ENCODE measurements around the gene SARDH.

Gene SARDH, protein sequence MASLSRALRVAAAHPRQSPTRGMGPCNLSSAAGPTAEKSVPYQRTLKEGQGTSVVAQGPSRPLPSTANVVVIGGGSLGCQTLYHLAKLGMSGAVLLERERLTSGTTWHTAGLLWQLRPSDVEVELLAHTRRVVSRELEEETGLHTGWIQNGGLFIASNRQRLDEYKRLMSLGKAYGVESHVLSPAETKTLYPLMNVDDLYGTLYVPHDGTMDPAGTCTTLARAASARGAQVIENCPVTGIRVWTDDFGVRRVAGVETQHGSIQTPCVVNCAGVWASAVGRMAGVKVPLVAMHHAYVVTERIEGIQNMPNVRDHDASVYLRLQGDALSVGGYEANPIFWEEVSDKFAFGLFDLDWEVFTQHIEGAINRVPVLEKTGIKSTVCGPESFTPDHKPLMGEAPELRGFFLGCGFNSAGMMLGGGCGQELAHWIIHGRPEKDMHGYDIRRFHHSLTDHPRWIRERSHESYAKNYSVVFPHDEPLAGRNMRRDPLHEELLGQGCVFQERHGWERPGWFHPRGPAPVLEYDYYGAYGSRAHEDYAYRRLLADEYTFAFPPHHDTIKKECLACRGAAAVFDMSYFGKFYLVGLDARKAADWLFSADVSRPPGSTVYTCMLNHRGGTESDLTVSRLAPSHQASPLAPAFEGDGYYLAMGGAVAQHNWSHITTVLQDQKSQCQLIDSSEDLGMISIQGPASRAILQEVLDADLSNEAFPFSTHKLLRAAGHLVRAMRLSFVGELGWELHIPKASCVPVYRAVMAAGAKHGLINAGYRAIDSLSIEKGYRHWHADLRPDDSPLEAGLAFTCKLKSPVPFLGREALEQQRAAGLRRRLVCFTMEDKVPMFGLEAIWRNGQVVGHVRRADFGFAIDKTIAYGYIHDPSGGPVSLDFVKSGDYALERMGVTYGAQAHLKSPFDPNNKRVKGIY

DNA sequence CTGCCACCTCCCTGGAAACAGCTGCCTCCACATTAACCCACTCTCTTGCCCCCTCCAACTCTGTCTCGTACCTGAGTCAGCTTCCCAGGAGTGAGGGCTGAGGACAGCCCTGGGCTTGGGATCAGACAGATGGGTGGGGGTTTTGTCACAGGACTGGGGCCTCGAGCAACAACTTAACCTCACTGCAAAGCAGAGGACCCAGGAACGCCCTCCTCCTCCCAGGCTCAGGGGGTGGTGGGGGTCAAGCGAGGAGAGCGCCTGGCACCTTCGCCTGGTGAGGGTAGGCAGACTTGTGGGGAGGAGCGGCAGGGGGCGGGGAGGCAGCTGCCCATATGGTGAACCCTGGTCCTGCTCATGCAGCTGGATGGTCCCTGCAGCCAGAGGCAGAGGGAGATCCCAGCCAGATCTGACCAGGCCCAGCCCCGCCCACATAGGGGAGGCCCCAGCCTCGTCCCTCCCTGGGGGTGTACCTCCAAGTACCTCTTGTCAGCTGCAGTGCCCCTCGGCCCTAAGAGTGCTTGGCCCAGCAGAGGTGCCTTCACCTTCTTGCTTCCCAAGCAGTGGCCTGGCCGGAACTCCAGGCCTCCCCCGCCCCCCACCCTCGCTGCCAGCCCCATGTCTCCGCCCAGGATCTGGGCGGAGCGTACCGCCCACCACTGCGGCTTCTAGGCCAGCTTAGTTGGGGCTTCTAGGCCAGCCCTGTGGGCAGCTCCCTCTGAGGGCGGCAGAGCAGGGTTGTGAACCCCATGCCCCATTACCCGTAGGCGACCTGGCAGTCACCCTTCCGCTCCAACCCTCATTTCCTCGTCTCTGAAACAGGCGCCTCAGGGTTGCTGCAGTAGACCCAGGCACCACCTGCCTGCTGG is at the start of gene SARDH:
Gene SARDH (minus strand): TSS at position 579 of the 866 bp plus-strand sequence. CDS start 4,179 bp downstream, outside the sequence.
- DNase-seq, result peak; percentile 76

DNA sequence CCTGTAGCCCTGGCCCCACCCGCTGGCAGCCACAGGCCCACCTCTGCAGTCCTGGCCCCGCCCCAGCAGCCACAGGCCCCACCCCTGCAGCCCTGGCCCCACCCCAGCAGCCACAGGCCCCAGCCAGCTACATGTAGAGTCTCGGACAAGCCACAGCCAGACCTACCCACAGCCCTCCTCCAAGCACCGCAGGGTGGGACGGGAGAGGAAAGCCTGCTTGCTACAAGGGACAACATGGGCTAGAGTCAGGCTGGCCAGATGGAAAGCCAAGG is 49.5 kb upstream of the SARDH start:
- DNase-seq, result no peak

GRCh38 chr9:133786907-133787753 is 49.0 kb upstream of the SARDH start:
- DNase-seq, result no peak

DNA sequence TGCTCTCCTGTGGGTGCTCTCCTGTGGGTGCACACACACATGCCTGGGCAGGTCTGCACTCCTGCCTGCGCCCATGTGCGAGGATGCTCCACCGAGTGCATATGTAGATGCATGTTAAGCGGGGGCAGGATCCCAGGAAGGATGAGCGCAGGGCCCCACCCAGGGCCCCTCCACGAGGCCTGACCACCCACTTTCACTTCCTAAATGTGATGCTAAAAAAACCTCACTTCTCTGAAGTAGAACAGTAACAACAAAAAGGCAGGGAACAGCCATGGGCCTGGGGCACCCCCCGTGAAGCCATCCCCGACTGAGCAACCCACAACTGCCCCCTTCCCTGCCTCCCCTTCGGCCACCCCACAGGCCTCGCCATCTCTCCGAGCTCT is 48.2 kb upstream of the SARDH start:
- DNase-seq, result no peak

- no peak for DNase-seq
These were observed 47.7 kb upstream of the SARDH start for GRCh38 chr9:133785753-133786370.

DNA sequence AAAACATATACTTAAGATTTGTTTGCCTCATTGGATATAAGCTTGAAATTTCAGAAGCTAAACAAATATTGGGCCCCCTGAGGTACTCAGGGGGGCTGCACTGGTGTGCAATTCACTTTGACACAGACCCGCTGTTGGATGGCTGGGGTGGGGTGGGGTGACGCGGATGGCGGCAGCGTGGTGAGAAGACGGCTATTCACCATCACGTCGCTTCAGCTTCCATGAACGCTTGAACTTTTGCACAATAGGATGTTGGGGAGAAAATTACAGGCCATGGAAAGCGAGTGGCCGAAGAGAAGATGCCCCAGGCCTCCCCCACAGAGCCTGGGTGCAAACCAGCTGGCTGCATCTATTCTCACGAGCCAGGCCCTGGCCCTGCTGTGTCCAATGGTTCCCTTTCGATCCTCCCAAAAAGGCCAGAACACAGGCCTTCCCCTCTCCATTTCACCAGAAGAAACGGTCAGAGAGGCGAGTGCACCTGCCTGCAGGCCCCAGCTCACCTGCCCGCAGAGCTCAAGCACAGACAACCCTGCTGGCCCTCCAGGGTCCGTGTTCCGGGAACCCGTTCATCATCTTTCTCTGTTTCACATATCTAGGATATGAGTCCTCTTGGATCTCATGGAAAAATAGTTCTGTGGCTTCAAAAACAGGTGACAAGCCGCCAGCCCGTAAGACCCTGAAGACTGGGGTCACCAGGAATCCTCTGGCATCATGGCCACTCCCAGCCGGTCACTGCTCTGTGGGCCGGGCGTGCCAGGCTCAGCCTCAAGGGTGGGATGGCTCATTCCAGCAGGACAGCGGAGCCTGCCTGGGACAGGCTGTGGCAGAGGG is 46.8 kb upstream of the SARDH start:
- DNase-seq, result no peak

DNA sequence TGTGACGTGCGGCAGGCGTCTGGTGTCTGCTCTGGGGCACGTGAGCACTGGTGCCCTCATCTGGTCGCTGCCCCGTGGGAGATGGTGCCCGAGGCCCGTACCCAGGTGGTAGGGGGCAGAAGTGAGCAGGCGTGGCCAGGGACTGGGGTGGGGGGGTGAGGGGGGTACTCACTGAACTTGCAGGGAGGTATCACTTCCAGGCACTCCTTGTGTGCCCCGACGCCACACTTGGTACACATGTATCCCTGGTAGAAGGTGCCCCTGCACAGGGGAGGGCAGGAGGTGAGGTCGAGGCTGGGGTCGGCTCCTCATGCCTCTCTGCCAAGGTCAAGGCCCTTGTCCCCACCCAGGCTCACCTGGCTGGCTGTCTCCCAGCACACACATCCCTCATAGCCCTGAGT is 45.2 kb upstream of the SARDH start:
- DNase-seq, result no peak

- peak; percentile 17 for DNase-seq
These were observed 44.3 kb upstream of the SARDH start for GRCh38 chr9:133782157-133783130.

- DNase-seq, result no peak
These were observed 43.6 kb upstream of the SARDH start for GRCh38 chr9:133781828-133782135.

- DNase-seq, result no peak
These were observed 43.0 kb upstream of the SARDH start for GRCh38 chr9:133780962-133781827.

DNA sequence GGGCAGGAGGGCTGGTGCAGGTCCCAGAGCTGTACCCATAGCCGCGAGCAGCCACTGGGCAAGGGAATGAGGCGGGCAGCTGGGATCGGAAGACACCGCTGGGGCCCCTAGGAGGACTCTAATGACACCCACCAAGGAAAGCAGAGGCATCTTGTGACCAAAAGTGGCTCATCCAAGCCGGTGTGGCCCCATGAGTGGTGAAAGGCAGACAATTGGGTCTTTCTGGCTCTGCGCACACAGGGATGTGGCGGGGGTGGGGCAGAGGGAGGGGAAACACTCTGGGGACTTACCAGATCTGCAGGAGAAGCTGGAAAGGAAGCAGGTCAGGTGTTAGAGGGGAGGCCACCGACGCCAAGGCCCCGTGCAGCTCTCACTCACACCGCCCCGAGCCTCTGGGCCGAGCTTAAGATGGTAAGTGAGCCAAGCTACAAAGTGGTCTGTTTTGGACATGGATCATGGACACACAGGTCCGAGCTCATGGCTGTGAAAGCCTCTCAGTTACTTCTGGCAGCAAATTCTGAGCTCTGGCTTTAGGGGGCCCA is 42.3 kb upstream of the SARDH start:
- no peak for DNase-seq

GRCh38 chr9:133779516-133780403 is 41.6 kb upstream of the SARDH start:
- no peak for DNase-seq

GRCh38 chr9:133779081-133779480 is 40.9 kb upstream of the SARDH start:
- DNase-seq, result no peak

- no peak for DNase-seq
These were observed 40.3 kb upstream of the SARDH start for GRCh38 chr9:133778336-133779013.

DNA sequence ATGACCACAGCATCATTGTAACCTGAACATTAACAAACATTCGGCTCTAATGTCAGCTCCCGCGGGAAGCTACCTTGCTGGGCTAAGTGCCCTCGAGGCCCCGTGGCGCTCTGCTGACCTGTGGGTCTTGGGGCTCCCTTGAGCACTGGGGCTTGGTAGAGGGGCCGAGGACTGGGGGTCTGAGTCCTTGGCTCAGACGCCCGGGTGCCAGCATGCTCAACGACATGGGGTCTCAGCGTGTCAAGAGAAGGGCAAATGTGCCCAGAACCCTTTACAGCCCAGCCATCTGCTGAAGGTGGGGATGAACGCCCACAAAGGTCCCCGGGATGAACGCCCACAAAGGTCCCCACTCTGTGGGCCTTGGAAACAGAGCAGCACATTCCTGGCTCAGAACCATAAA is 39.7 kb upstream of the SARDH start:
- no peak for DNase-seq

- DNase-seq, result no peak
These were observed 39.1 kb upstream of the SARDH start for GRCh38 chr9:133777068-133777791.
